HG03108 (cell line): ENCODE data around the gene CCDC154.

ENCODE experiments used
- ATAC-seq: cut with Tn5 transposase; IDR thresholded peaks from one replicate; pipeline ENCODE4 v1.9.1; 2021; ENCODE audit warnings: moderate library complexity; ENCODE audit not compliant: unreplicated experiment

Gene CCDC154

GRCh38 chr16:1438229-1439057 is 5.9 kb downstream of the CCDC154 start:
- ATAC-seq = no peak

- ATAC-seq = no peak
Observed at GRCh38 chr16:1437606-1438005, 6.8 kb downstream of the CCDC154 start.

- no peak for ATAC-seq
Observed at GRCh38 chr16:1436731-1437355, 7.5 kb downstream of the CCDC154 start.

GRCh38 chr16:1435921-1436697 is 8.2 kb downstream of the CCDC154 start:
- no peak for ATAC-seq

GRCh38 chr16:1434644-1435592 is 9.4 kb downstream of the CCDC154 start:
- ATAC-seq = no peak

GRCh38 chr16:1433756-1434155 is 10.6 kb downstream of the CCDC154 start:
- no peak for ATAC-seq

GRCh38 chr16:1433263-1433560 is 11.1 kb downstream of the CCDC154 start:
- ATAC-seq = no peak

- no peak for ATAC-seq
Observed at GRCh38 chr16:1432388-1433262, 11.7 kb downstream of the CCDC154 start.

GRCh38 chr16:1431497-1432270 is 12.7 kb downstream of the CCDC154 start:
- no peak for ATAC-seq

GRCh38 chr16:1430759-1431496 is 13.4 kb downstream of the CCDC154 start, which contains the start of gene PERCC1:
PERCC1 (plus strand) TSS chr16:1431078; CDS start chr16:1432594, 1,516 bp downstream.
- no peak for ATAC-seq

- no peak for ATAC-seq
Observed at GRCh38 chr16:1430214-1430758, 14.1 kb downstream of the CCDC154 start.

- ATAC-seq = no peak
Observed at GRCh38 chr16:1429631-1430030, 14.7 kb downstream of the CCDC154 start.

- no peak for ATAC-seq
Observed at GRCh38 chr16:1429012-1429411, 15.3 kb downstream of the CCDC154 start.

GRCh38 chr16:1428511-1428910 is 15.8 kb downstream of the CCDC154 start:
- no peak for ATAC-seq

- ATAC-seq = no peak
Observed at GRCh38 chr16:1427473-1428461, 16.6 kb downstream of the CCDC154 start.

- ATAC-seq = no peak
Observed at GRCh38 chr16:1426734-1427471, 17.5 kb downstream of the CCDC154 start.
